Measurements from ENCODE around the gene EIF4E1B. TPM values are rescaled to one million over a fixed set of nuclear protein-coding genes. Genes with fewer than 3 reads are reported as not detected.

The EIF4E1B gene
- total RNA-seq, 4 donors from 2014 or later = not detected

DNA sequence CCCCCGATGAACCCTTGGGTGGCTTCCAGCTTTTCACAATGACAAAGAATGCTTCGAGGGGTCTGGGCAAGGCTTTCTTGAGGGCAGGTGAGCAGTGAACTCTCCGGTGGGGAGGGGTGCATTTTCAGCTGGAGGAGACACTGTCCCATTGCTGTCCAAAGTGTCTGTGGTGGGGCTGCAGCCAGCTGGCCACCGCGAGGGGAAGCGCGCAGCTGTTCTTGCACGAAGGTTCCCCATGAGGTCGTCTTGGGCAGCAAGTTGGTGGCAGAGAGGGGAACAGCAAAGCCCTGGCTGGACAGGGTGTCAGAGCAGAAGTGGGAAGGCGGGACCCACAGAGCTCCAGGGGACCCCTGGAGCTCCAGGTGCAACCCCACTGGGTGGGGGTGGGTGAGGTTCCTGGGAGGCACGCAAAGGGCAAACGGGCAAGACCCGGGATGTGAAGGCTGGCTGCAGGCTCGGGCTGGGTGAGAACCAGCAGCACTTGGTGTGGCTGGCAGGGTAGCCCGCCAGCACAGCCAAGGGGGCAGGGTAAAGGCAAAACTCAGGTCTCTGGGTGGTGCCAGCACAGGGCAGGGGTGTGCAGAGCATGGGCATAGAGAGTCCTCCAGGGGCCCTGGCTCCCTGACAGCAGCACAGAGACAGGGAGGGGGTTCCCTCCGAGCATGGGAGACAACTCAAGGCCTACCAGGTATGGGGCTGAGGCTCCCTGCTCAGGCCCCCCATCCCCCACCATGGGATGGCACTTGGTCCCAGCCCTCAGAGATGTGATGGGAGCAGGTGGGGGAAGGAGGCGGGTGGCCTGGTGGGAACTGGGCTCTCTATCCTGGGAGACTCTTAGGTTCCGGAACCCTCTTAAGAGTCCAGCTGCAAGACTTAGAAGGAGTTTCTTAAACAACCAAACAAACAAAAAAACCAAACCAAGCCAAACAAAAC lies 43.4 kb downstream of the EIF4E1B start:
- peaks cover 0 to 2% (median 0%) of the 10 kb centered on the region in 3 donors for H3K27me3 ChIP-seq
- peaks cover 4 to 29% of the 10 kb centered on the region in 2 donors for H3K4me1 ChIP-seq
- no peak for TF ChIP-seq POLR2A (IDR thresholded peaks at IDR 0.05)
- TF ChIP-seq, protein P1, sequence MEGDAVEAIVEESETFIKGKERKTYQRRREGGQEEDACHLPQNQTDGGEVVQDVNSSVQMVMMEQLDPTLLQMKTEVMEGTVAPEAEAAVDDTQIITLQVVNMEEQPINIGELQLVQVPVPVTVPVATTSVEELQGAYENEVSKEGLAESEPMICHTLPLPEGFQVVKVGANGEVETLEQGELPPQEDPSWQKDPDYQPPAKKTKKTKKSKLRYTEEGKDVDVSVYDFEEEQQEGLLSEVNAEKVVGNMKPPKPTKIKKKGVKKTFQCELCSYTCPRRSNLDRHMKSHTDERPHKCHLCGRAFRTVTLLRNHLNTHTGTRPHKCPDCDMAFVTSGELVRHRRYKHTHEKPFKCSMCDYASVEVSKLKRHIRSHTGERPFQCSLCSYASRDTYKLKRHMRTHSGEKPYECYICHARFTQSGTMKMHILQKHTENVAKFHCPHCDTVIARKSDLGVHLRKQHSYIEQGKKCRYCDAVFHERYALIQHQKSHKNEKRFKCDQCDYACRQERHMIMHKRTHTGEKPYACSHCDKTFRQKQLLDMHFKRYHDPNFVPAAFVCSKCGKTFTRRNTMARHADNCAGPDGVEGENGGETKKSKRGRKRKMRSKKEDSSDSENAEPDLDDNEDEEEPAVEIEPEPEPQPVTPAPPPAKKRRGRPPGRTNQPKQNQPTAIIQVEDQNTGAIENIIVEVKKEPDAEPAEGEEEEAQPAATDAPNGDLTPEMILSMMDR (IDR thresholded peaks at IDR 0.05 in 4 of 5, conservative IDR thresholded peaks at IDR 0.05 in 1 of 5) = no peak
- no peak for ATAC-seq
- DNase-seq = no peak
- H3K27ac ChIP-seq = no peak overlapping the region
- no peaks in the 10 kb centered on the region for H3K36me3 ChIP-seq
- no peak overlapping the region for H3K4me3 ChIP-seq
- H3K9me3 ChIP-seq = no peaks in the 10 kb centered on the region
- in situ Hi-C loops (cut with MboI; ENCODE audit: low sequenced_read_pairs in 4 of 4) = loop anchor here in 2 of 4 donors (25.0 kb wide), 2 partner anchors 288 to 438 kb away; no protein-coding TSS in a partner anchor
- intact Hi-C loops (cut with DNase I; ENCODE audit: low total_unique reads) = no loop called here

DNA sequence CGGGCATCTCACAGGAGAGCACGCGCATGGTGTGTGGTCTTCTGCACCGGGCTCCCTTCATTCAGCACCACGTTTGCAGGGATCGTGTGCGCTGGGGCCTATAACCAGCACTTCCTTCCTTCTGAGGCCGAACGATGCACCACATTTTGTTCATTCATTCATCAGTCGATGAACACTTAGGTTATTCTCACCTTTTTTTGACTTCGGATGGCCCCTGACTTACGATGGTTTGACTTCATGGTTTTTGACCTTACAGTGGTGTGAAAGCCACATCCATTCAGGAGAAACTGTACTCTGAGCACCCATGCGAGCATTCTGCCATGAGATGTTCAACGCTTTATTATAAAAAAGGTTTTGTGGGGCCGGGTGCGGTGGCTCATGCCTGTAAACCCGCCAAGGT lies 44.3 kb downstream of the EIF4E1B start:
- in situ Hi-C loops (cut with MboI; ENCODE audit: low sequenced_read_pairs in 4 of 4) (loop anchor here in 2 of 4 donors (25.0 kb wide), 2 partner anchors 288 to 438 kb away; no protein-coding TSS in a partner anchor), intact Hi-C loops (cut with DNase I; ENCODE audit: low total_unique reads) (no loop called here)
- H3K27ac ChIP-seq = no peak overlapping the region
- H3K36me3 ChIP-seq = no peaks in the 10 kb centered on the region
- ATAC-seq = no peak
- H3K4me1 ChIP-seq = peaks cover 4 to 29% of the 10 kb centered on the region in 2 donors
- H3K9me3 ChIP-seq = no peaks in the 10 kb centered on the region
- DNase-seq = no peak
- H3K4me3 ChIP-seq = no peak overlapping the region
- no peak for TF ChIP-seq POLR2A (IDR thresholded peaks at IDR 0.05)
- TF ChIP-seq, protein P1 (IDR thresholded peaks at IDR 0.05 in 4 of 5, conservative IDR thresholded peaks at IDR 0.05 in 1 of 5) = no peak
- H3K27me3 ChIP-seq = peaks cover 0 to 3% (median 0%) of the 10 kb centered on the region in 3 donors

DNA sequence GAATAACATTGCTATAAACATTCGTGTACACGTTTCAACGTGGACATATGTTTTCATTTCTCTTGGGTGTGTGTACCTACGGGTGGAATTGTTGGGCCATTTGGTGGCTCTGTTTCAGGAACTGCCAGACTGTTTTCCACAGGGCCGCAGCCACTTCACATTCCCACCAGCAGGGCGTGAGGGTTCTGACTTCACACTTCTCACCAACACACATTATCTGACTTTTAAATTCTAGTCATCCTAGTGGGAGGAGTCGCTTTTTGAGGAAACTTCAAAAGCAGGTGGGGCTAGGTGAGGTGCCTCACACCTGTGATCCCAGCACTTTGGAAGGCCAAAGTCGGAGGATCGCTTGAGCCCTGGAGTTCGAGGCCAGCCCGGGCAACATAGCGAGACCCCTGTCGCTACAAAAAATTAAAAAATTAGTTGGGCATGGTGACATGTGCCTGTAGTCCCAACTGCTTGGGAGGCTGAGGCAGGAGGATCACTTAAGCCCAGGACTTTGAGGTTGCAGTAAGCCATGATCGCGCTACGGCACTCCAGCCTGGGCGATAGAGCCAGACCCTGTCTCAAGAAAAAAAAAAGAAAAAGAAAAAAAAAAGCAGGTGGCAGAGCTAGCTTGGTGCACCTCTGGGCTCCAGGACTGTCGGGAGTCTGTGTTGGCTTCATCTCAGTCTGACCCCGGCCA lies 45.3 kb downstream of the EIF4E1B start:
- intact Hi-C loops (cut with DNase I; ENCODE audit: low total_unique reads) (no loop called here), in situ Hi-C loops (cut with MboI; ENCODE audit: low sequenced_read_pairs in 4 of 4) (no loop called here)
- TF ChIP-seq, protein P1 (IDR thresholded peaks at IDR 0.05 in 4 of 5, conservative IDR thresholded peaks at IDR 0.05 in 1 of 5) = peak in 1 of 5 experiments; percentile 20
- no peak for TF ChIP-seq POLR2A (IDR thresholded peaks at IDR 0.05)
- DNase-seq = no peak
- Histone ChIP-seq H3K27ac (no peak overlapping the region), H3K4me3 (no peak overlapping the region), H3K4me1 (peaks cover 4 to 29% of the 10 kb centered on the region in 2 donors), H3K27me3 (peaks cover 0 to 9% (median 0%) of the 10 kb centered on the region in 3 donors), H3K36me3 (no peaks in the 10 kb centered on the region), H3K9me3 (no peaks in the 10 kb centered on the region)
- no peak for ATAC-seq

DNA sequence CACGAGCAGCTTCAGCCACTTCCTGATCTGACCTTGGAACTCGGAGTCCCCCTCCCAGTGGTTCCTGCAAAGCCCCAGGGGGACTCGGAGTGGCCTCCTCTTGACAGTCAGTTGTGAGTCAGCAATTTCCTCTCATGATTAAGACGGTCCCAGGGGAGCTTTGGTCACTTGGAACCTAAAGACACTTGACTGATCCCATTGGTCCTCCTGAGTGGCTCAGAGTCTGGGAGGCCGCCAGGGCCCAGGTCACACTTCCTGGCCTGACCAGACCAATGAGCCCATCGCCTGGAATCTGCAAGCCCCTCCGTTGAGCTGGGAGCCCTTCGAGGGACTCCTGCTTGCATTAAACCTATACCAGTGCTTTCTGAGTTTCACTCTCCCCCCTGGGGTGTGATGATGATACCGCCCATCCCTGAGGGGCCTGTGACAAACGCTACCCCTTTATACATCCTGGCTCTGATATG lies 45.9 kb downstream of the EIF4E1B start:
- Histone ChIP-seq H3K27me3 (peaks cover 0 to 9% (median 0%) of the 10 kb centered on the region in 3 donors), H3K4me3 (no peak overlapping the region), H3K36me3 (no peaks in the 10 kb centered on the region), H3K27ac (peak overlapping the region in 1 of 4 donors; percentile 31), H3K9me3 (no peaks in the 10 kb centered on the region), H3K4me1 (peaks cover 4 to 29% of the 10 kb centered on the region in 2 donors)
- in situ Hi-C loops (cut with MboI; ENCODE audit: low sequenced_read_pairs in 4 of 4) (no loop called here), intact Hi-C loops (cut with DNase I; ENCODE audit: low total_unique reads) (no loop called here)
- peak in 1 of 2 donors; percentile 11 for DNase-seq
- TF ChIP-seq POLR2A (IDR thresholded peaks at IDR 0.05) = no peak
- TF ChIP-seq, protein P1 (IDR thresholded peaks at IDR 0.05 in 4 of 5, conservative IDR thresholded peaks at IDR 0.05 in 1 of 5) = no peak
- peak; percentile 33 to 64 for ATAC-seq
